WERI-Rb-1 (cell line): ENCODE data around the gene SHISA9.

Experiments
- DNase-seq: peaks from one replicate; pipeline ENCODE4 v3.0.0-alpha.2; 2020
- H3K27ac ChIP-seq: fragments of 250-450 bp; sonication (Bioruptor Pico); 2 replicates; pipeline ENCODE4 v1.5.1; 2020; ENCODE audit warnings: mild to moderate bottlenecking, moderate library complexity
- H3K27me3 ChIP-seq: fragments of 250-450 bp; sonication (Bioruptor Pico); 2 replicates; pipeline ENCODE4 v1.5.1; 2021; ENCODE audit warnings: mild to moderate bottlenecking, low read depth, moderate library complexity; ENCODE audit not compliant: insufficient read depth, severe bottlenecking
- H3K36me3 ChIP-seq: fragments of 250-450 bp; sonication (Bioruptor Pico); 2 replicates; pipeline ENCODE4 v1.5.1; 2020; ENCODE audit warnings: mild to moderate bottlenecking, moderate library complexity
- H3K4me3 ChIP-seq: 2 replicates; pipeline ENCODE4 v1.5.1; 2011; ENCODE audit warnings: low read depth, mild to moderate bottlenecking, control low read depth, low read length
- H3K9me3 ChIP-seq: fragments of 250-450 bp; sonication (Bioruptor Pico); 2 replicates; pipeline ENCODE4 v1.5.1; 2021; ENCODE audit warnings: mild to moderate bottlenecking, moderate library complexity; ENCODE audit not compliant: severe bottlenecking
- TF ChIP-seq, protein P1 (sequence below): IDR thresholded peaks from 2 replicates; pipeline ENCODE4 v1.5.1; 2011; ENCODE audit warnings: low read depth, mild to moderate bottlenecking, control low read depth, inconsistent platforms, low read length

The SHISA9 gene

DNA sequence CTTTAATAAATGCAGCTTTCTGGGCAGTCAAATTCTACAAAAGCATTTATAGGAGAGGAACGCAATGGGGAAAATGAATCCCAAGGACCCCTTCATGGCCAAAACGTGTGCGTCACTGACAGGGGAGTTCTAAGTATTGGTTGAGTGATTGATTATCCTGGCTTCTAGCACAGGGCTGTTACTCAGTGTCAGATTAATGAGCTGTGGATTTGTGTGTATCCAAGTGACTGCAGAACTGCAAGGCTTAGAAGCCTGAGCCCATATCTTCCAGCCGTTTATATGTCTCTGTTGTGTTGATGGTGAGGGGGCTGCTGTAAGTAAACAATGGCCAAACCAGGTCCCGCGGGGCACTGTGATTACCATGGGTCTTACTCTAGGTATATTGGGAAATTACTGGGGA is 129.4 kb downstream of the SHISA9 start:
- H3K4me3 ChIP-seq: no peak overlapping the region
- no peaks in the 10 kb centered on the region for H3K27me3 ChIP-seq
- H3K27ac ChIP-seq: peak overlapping the region; percentile 48
- no peaks in the 10 kb centered on the region for H3K36me3 ChIP-seq
- peak; percentile 31 for DNase-seq
- H3K9me3 ChIP-seq: no peaks in the 10 kb centered on the region
- TF ChIP-seq, protein P1, sequence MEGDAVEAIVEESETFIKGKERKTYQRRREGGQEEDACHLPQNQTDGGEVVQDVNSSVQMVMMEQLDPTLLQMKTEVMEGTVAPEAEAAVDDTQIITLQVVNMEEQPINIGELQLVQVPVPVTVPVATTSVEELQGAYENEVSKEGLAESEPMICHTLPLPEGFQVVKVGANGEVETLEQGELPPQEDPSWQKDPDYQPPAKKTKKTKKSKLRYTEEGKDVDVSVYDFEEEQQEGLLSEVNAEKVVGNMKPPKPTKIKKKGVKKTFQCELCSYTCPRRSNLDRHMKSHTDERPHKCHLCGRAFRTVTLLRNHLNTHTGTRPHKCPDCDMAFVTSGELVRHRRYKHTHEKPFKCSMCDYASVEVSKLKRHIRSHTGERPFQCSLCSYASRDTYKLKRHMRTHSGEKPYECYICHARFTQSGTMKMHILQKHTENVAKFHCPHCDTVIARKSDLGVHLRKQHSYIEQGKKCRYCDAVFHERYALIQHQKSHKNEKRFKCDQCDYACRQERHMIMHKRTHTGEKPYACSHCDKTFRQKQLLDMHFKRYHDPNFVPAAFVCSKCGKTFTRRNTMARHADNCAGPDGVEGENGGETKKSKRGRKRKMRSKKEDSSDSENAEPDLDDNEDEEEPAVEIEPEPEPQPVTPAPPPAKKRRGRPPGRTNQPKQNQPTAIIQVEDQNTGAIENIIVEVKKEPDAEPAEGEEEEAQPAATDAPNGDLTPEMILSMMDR: no peak

DNA sequence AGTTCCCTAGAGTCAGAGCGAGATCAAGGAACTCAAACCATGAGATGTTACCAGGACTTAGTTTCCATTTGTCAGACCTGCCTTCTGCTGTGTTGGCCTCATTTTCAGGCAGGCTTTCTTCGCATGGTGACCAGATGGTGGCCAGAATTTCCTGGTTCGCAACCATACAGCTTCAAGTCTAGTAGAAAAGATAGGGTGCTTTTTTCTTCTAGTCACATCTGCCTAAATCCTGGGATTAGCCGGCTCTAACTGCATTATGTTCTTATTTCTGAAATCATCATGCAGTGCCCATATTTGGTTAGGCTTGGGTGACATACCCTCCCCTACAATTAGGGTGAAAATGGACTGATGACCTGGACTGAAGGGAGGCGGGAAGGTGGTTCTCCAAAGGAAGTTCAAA is 131.5 kb downstream of the SHISA9 start:
- H3K27ac ChIP-seq: peak overlapping the region; percentile 69
- TF ChIP-seq, protein P1: no peak
- no peaks in the 10 kb centered on the region for H3K36me3 ChIP-seq
- H3K9me3 ChIP-seq: no peaks in the 10 kb centered on the region
- H3K27me3 ChIP-seq: no peaks in the 10 kb centered on the region
- H3K4me3 ChIP-seq: no peak overlapping the region
- DNase-seq: peak; percentile 77

DNA sequence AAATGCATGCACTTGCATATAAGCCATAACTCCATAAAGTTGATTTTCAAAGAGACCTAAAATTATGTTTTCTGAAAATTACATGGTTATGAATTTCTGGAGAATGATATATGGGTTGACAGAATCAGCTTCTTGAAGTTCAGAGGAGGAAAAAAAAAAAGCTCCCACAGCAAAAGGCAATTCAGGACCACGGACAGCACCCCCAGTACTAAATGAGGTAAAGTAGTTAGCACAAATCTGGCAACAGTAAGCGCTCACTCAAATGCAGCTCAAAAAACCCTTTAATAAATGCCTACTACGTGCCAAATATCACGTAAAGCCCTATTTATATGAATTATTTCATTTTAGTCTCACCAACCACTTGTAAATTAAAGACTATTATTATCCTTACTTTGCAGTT is 135.2 kb downstream of the SHISA9 start:
- DNase-seq: no peak
- H3K27me3 ChIP-seq: no peaks in the 10 kb centered on the region
- H3K27ac ChIP-seq: no peak overlapping the region
- H3K36me3 ChIP-seq: no peaks in the 10 kb centered on the region
- TF ChIP-seq, protein P1: no peak
- peaks cover 2% of the 10 kb centered on the region for H3K9me3 ChIP-seq
- no peak overlapping the region for H3K4me3 ChIP-seq

DNA sequence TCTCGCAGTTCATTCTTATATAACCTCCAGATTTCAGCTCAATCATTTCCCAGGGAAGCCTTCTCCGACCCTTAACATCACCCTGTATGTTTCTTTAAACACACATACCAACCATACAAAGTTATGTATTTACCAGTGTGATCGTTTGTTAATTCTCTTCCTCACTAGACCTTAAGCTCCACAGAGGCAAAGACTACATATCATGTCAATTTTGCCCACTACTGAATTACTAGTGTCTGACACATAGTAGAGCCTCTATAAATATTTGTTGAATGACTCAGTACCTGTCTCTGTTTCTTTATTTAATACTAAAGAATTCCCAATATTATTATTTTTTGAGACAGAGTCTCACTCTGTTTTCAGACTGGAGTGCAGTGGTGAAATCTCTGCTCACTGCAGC is 137.2 kb downstream of the SHISA9 start:
- no peak overlapping the region for H3K27ac ChIP-seq

DNA sequence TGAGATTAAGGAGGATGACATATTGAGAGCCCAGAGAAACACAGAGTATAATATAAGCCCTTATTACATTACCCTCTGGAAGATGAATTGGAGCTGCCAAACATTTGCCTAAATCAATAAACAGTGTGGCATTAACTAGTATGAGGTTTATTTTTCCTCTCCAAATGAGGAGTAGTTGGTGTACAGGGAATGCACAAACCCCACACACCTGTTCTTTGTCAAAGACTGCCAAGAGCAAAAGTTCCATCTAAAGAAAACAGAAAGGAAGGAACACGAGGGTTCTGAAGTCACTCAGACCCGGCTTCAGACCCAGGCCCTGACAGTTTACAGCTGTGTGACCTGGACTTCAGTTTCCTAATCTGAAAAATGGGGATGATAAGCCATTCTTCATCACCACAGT is 138.1 kb downstream of the SHISA9 start:
- H3K9me3 ChIP-seq: peaks cover 2% of the 10 kb centered on the region
- no peak overlapping the region for H3K27ac ChIP-seq
- no peak for DNase-seq
- no peaks in the 10 kb centered on the region for H3K27me3 ChIP-seq
- no peak overlapping the region for H3K4me3 ChIP-seq
- no peaks in the 10 kb centered on the region for H3K36me3 ChIP-seq
- TF ChIP-seq, protein P1: no peak

More for the DNA sequence above, 137.2 kb downstream of the SHISA9 start:
- TF ChIP-seq, protein P1: no peak
- no peaks in the 10 kb centered on the region for H3K36me3 ChIP-seq
- no peak overlapping the region for H3K4me3 ChIP-seq
- H3K9me3 ChIP-seq: peaks cover 2% of the 10 kb centered on the region
- no peak for DNase-seq
- no peaks in the 10 kb centered on the region for H3K27me3 ChIP-seq

DNA sequence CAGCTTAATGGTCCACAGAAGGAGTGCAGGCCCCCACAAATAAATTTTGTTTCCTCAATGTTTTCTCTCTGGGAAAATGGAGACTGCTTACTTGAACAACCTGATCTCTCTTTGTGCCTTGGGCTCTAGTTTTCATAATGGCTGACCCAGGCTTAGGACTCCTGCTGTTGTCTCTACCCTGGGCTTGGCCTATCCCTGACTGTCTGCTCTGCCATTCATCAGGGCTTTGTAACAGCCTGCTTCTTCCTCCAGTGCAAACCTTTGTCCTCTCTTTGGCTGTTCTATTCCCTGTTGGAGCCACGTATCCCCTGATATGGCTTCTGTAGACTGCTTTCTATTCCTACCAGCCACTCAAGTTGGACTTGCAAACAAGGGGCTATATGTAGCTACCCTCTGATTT is 139.8 kb downstream of the SHISA9 start:
- peak; percentile 35 for DNase-seq
- Histone ChIP-seq H3K4me3 (no peak overlapping the region), H3K27ac (peak overlapping the region; percentile 66)

More for the DNA sequence above, 139.8 kb downstream of the SHISA9 start:
- no peaks in the 10 kb centered on the region for H3K27me3 ChIP-seq
- TF ChIP-seq, protein P1: no peak
- peaks cover 2% of the 10 kb centered on the region for H3K9me3 ChIP-seq
- no peaks in the 10 kb centered on the region for H3K36me3 ChIP-seq
